ENCODE results near the gene COL23A1. TPM values are rescaled to one million over a fixed set of nuclear protein-coding genes. Genes with fewer than 3 reads are reported as not detected.

COL23A1 gene
- total and polyA plus RNA-seq, 2 of the 13 experiments (the other 11 are each of a cell fraction or from before 2014, with no cell fraction given) = not detected

DNA sequence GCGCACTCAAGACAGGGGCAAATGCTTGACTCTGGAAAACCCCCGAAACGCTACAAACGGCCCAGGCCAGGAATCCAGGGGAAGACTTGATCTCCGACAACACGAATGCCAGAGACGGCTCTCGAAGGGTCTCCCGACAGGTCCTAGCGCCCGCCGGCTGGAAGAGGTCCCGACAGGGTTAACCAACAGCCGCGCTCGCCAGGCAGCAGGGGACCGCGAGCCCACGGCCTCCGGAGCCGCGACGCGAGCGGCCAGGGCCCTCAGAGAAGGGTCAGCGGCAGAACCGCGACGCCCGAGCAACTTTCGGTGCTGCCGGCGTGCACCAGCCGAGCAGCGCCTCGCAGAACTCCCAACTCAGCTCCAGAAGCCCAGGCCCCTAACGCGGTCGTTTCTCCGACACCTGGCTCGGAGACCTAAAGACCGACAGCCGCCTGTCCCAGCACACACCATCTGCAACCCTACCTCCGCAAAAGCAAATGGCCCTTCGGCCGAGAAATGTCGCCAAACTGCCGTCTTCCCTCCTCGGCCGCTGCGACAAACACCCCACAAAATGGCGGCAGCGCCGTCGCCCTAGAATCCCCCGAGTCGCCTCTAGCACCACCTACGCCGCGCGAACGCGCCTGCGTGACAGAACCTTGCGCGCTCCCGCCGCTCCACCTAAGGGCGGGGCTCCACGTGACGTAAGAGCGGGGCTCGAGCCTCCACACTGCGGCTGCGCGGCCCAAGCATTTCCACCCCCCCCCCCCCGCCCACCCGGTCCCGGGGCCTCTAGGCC lies 36.5 kb upstream of the COL23A1 start, which contains the start of gene CLK4 (continued):
- TF ChIP-seq, protein P1, sequence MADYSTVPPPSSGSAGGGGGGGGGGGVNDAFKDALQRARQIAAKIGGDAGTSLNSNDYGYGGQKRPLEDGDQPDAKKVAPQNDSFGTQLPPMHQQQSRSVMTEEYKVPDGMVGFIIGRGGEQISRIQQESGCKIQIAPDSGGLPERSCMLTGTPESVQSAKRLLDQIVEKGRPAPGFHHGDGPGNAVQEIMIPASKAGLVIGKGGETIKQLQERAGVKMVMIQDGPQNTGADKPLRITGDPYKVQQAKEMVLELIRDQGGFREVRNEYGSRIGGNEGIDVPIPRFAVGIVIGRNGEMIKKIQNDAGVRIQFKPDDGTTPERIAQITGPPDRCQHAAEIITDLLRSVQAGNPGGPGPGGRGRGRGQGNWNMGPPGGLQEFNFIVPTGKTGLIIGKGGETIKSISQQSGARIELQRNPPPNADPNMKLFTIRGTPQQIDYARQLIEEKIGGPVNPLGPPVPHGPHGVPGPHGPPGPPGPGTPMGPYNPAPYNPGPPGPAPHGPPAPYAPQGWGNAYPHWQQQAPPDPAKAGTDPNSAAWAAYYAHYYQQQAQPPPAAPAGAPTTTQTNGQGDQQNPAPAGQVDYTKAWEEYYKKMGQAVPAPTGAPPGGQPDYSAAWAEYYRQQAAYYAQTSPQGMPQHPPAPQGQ (CRISPR knock-in tag; IDR thresholded peaks at IDR 0.05; ENCODE audit: borderline replicate concordance) = no peak
- TF ChIP-seq SALL1 (CRISPR knock-in tag; IDR thresholded peaks at IDR 0.05) = peak; percentile 56; the same call in 1 of the 2 replicates
- TF ChIP-seq GATAD1 (CRISPR knock-in tag; IDR thresholded peaks at IDR 0.05) = peak; percentile 44
- no peak for TF ChIP-seq DPF2 (CRISPR knock-in tag; IDR thresholded peaks at IDR 0.05; ENCODE audit: borderline replicate concordance, low read depth)
- no peak for TF ChIP-seq MED8 (CRISPR knock-in tag; IDR thresholded peaks at IDR 0.05; ENCODE audit: insufficient replicate concordance)
- TF ChIP-seq, protein P2, sequence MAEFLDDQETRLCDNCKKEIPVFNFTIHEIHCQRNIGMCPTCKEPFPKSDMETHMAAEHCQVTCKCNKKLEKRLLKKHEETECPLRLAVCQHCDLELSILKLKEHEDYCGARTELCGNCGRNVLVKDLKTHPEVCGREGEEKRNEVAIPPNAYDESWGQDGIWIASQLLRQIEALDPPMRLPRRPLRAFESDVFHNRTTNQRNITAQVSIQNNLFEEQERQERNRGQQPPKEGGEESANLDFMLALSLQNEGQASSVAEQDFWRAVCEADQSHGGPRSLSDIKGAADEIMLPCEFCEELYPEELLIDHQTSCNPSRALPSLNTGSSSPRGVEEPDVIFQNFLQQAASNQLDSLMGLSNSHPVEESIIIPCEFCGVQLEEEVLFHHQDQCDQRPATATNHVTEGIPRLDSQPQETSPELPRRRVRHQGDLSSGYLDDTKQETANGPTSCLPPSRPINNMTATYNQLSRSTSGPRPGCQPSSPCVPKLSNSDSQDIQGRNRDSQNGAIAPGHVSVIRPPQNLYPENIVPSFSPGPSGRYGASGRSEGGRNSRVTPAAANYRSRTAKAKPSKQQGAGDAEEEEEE (CRISPR knock-in tag; IDR thresholded peaks at IDR 0.05; ENCODE audit: borderline replicate concordance) = no peak
- TF ChIP-seq ZNF563 (CRISPR knock-in tag; IDR thresholded peaks at IDR 0.05) = peak; percentile 72; the same call in 1 of the 2 replicates
- no peak for TF ChIP-seq BRCA1 (CRISPR knock-in tag; IDR thresholded peaks at IDR 0.05)
- no peak for TF ChIP-seq TSC22D2 (CRISPR knock-in tag; IDR thresholded peaks at IDR 0.05; ENCODE audit: borderline replicate concordance)
- no peak; the same call in 1 of the 2 replicates for TF ChIP-seq HOXA9 (CRISPR knock-in tag; IDR thresholded peaks at IDR 0.05; ENCODE audit: borderline replicate concordance)
- TF ChIP-seq ZNF33B (CRISPR knock-in tag; IDR thresholded peaks at IDR 0.05) = 0 out of 2 replicates have a peak, but pooled peaks have one; percentile 54
- no peak for TF ChIP-seq HNRNPUL1 (IDR thresholded peaks at IDR 0.05; ENCODE audit: low read depth, low read length)
- TF ChIP-seq ZNF101 (CRISPR knock-in tag; IDR thresholded peaks at IDR 0.05; ENCODE audit: borderline replicate concordance, low read depth) = 0 out of 2 replicates have a peak, but pooled peaks have one; percentile 18
- no peak for TF ChIP-seq FOXO1 (CRISPR knock-in tag; IDR thresholded peaks at IDR 0.05)
- TF ChIP-seq ZNF3 (CRISPR knock-in tag; IDR thresholded peaks at IDR 0.05) = no peak
- TF ChIP-seq, protein P3, sequence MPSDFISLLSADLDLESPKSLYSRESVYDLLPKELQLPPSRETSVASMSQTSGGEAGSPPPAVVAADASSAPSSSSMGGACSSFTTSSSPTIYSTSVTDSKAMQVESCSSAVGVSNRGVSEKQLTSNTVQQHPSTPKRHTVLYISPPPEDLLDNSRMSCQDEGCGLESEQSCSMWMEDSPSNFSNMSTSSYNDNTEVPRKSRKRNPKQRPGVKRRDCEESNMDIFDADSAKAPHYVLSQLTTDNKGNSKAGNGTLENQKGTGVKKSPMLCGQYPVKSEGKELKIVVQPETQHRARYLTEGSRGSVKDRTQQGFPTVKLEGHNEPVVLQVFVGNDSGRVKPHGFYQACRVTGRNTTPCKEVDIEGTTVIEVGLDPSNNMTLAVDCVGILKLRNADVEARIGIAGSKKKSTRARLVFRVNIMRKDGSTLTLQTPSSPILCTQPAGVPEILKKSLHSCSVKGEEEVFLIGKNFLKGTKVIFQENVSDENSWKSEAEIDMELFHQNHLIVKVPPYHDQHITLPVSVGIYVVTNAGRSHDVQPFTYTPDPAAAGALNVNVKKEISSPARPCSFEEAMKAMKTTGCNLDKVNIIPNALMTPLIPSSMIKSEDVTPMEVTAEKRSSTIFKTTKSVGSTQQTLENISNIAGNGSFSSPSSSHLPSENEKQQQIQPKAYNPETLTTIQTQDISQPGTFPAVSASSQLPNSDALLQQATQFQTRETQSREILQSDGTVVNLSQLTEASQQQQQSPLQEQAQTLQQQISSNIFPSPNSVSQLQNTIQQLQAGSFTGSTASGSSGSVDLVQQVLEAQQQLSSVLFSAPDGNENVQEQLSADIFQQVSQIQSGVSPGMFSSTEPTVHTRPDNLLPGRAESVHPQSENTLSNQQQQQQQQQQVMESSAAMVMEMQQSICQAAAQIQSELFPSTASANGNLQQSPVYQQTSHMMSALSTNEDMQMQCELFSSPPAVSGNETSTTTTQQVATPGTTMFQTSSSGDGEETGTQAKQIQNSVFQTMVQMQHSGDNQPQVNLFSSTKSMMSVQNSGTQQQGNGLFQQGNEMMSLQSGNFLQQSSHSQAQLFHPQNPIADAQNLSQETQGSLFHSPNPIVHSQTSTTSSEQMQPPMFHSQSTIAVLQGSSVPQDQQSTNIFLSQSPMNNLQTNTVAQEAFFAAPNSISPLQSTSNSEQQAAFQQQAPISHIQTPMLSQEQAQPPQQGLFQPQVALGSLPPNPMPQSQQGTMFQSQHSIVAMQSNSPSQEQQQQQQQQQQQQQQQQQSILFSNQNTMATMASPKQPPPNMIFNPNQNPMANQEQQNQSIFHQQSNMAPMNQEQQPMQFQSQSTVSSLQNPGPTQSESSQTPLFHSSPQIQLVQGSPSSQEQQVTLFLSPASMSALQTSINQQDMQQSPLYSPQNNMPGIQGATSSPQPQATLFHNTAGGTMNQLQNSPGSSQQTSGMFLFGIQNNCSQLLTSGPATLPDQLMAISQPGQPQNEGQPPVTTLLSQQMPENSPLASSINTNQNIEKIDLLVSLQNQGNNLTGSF (CRISPR knock-in tag; IDR thresholded peaks at IDR 0.05) = peak; percentile 82
- TF ChIP-seq, protein P4, sequence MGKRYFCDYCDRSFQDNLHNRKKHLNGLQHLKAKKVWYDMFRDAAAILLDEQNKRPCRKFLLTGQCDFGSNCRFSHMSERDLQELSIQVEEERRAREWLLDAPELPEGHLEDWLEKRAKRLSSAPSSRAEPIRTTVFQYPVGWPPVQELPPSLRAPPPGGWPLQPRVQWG (CRISPR knock-in tag; IDR thresholded peaks at IDR 0.05; ENCODE audit: borderline replicate concordance, low read depth) = no peak
- no peak for TF ChIP-seq CENPT (CRISPR knock-in tag; IDR thresholded peaks at IDR 0.05; ENCODE audit: low read depth)
